ENCODE results near the gene UBE3B.

UBE3B gene

GRCh38 chr12:109547286-109547685, 69.9 kb downstream of the UBE3B start:
- H3K9me3 Mint-ChIP-seq = no peaks in the 10 kb centered on the region
- H3K27me3 Mint-ChIP-seq (ENCODE audit: low read depth) = peaks cover 20% of the 10 kb centered on the region
- peaks cover 5% of the 10 kb centered on the region for H3K4me1 Mint-ChIP-seq (ENCODE audit: low read depth)
- no peak overlapping the region for H3K27ac Mint-ChIP-seq
- no peak overlapping the region for H3K4me3 Mint-ChIP-seq
- H3K36me3 Mint-ChIP-seq (ENCODE audit: low read depth) = no peaks in the 10 kb centered on the region

- Mint-ChIP-seq H3K4me1 (ENCODE audit: low read depth) (peaks cover 5% of the 10 kb centered on the region), H3K27ac (no peak overlapping the region), H3K9me3 (no peaks in the 10 kb centered on the region), H3K27me3 (ENCODE audit: low read depth) (peaks cover 20% of the 10 kb centered on the region), H3K4me3 (no peak overlapping the region), H3K36me3 (ENCODE audit: low read depth) (no peaks in the 10 kb centered on the region)
Measured at GRCh38 chr12:109548258-109548657, 70.8 kb downstream of the UBE3B start.

DNA sequence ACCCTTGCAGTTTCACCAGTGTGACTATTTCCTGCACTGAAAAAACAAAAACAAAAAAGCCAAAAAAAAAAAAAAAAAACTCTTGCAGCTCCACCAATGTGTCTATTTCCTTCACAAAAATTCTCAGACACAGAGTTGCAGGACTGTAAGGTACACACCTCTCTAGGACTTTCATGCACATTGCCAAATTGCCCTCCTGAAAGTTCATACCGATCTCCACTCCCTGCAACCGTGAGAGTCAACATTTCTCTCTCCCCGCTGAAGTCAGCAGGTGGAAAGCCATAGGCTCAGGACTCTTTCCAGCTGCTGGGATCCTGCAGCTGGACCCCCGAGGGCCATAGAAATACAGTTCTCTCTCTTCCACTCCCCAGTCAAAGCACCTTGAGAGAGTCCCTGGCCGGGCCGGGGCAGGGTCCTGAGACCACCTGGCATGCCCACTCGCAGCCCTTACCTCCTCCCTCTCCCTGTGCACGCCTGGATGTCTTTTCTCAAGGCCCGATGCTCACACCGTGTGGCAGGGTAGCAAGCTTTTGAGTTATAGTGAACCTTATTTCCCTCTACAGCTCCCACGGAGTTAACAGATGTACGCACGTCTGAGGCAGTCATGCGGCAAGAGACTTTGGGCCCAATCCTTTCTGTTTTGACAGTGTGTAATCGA, 72.3 kb downstream of the UBE3B start:
- Mint-ChIP-seq H3K4me1 (ENCODE audit: low read depth) (peaks cover 5% of the 10 kb centered on the region), H3K4me3 (no peak overlapping the region), H3K27ac (no peak overlapping the region), H3K9me3 (no peaks in the 10 kb centered on the region), H3K36me3 (ENCODE audit: low read depth) (no peaks in the 10 kb centered on the region), H3K27me3 (ENCODE audit: low read depth) (peaks cover 20% of the 10 kb centered on the region)

- Mint-ChIP-seq H3K9me3 (no peaks in the 10 kb centered on the region), H3K4me3 (no peak overlapping the region), H3K4me1 (ENCODE audit: low read depth) (peaks cover under 1% of the 10 kb centered on the region), H3K27me3 (ENCODE audit: low read depth) (peaks cover 20% of the 10 kb centered on the region), H3K27ac (no peak overlapping the region), H3K36me3 (ENCODE audit: low read depth) (no peaks in the 10 kb centered on the region)
Measured at GRCh38 chr12:109550281-109550680, 72.8 kb downstream of the UBE3B start.

DNA sequence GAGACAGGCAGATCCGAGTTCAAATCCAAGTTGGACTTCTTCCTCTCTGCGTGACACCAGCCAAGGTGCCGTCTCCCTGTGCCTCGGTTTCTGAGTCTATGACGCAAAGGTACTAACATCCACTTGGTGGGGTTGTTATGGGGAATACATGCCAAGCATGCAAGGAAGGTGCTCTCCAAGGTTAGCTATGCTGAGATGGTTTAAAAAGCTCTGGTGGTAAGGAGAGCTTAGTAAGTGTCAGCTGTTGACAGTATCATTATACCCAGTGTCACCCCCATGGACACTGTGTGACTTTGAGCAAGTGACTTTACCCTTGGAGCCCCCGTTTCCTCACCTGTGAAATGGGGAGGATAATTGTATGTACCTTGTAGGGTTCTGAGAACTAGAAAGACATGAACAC, 73.7 kb downstream of the UBE3B start:
- Mint-ChIP-seq H3K27ac (no peak overlapping the region), H3K4me3 (no peak overlapping the region), H3K9me3 (no peaks in the 10 kb centered on the region), H3K4me1 (ENCODE audit: low read depth) (no peaks in the 10 kb centered on the region), H3K27me3 (ENCODE audit: low read depth) (peaks cover 20% of the 10 kb centered on the region), H3K36me3 (ENCODE audit: low read depth) (no peaks in the 10 kb centered on the region)

DNA sequence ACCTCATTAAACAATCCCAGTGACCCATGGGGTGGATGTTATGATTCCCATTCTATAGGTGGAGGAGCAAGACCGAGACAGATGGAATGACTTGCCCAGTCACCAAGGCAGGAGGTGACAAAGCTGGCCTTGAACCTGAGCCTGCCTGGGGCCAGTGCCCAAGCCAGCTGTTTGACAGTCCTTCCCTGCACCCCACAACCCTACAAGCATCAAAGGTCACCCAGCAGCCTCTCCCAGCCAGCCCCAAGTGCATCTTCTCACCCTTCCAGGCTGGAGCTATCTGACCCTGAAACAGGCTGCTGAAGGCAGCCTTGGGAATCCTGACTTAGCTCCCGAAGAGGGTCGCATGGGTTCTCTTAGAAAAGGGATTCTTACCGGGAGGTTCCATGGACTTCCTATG, 75.5 kb downstream of the UBE3B start:
- no peak overlapping the region for H3K4me3 Mint-ChIP-seq
- no peak overlapping the region for H3K27ac Mint-ChIP-seq
- H3K36me3 Mint-ChIP-seq (ENCODE audit: low read depth) = no peaks in the 10 kb centered on the region
- H3K9me3 Mint-ChIP-seq = no peaks in the 10 kb centered on the region
- no peaks in the 10 kb centered on the region for H3K4me1 Mint-ChIP-seq (ENCODE audit: low read depth)
- H3K27me3 Mint-ChIP-seq (ENCODE audit: low read depth) = peaks cover 7% of the 10 kb centered on the region

GRCh38 chr12:109553483-109553882, 76.0 kb downstream of the UBE3B start:
- H3K36me3 Mint-ChIP-seq (ENCODE audit: low read depth) = no peaks in the 10 kb centered on the region
- H3K27ac Mint-ChIP-seq = no peak overlapping the region
- H3K27me3 Mint-ChIP-seq (ENCODE audit: low read depth) = peaks cover 7% of the 10 kb centered on the region
- no peaks in the 10 kb centered on the region for H3K4me1 Mint-ChIP-seq (ENCODE audit: low read depth)
- no peaks in the 10 kb centered on the region for H3K9me3 Mint-ChIP-seq
- no peak overlapping the region for H3K4me3 Mint-ChIP-seq

- Mint-ChIP-seq H3K27ac (no peak overlapping the region), H3K36me3 (ENCODE audit: low read depth) (no peaks in the 10 kb centered on the region), H3K4me1 (ENCODE audit: low read depth) (no peaks in the 10 kb centered on the region), H3K9me3 (no peaks in the 10 kb centered on the region), H3K27me3 (ENCODE audit: low read depth) (peaks cover 7% of the 10 kb centered on the region), H3K4me3 (no peak overlapping the region)
Measured at GRCh38 chr12:109553906-109554500, 76.6 kb downstream of the UBE3B start.

GRCh38 chr12:109554761-109555160, 77.3 kb downstream of the UBE3B start:
- H3K4me3 Mint-ChIP-seq = no peak overlapping the region
- H3K9me3 Mint-ChIP-seq = no peaks in the 10 kb centered on the region

DNA sequence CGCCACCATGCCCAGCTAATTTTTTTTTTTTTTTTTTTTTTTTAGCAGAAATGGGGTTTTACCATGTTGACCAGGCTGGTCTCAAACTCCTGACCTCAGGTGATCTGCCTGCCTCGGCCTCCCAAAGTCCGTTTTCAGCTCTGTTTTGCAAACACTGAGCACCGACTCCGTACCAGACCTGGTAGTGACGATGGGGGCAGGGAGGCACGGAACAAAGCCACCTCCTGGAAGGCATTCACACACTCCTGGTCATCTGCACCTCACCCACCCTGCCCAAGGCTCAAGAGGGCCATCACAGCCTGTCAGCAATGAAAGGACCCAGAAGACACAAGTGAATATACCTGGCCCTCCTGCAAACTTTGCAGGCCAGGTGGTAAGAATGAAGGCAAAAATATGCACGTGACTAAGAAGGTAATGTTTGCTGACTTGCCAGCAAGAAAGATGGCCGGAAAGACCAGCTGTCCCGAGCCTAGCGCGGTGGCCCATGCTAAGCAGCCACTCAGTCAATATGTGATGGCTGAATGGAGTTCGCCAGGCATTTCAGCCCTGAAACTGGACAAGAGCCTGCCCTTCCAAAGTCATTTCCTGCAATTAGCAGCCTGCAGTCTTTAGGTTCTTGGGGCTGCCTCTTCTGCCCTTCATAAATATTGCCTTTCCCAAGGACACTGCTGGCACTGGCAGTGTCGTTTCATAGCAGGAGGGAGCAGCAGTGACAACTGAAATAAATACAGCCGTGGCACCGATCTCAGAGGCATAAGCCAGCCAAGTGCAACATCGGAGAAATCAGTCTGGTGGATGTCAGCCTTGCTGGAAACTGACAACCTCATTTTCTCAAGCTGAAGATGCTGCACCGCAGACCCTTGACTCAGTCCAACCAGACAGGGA, 78.2 kb downstream of the UBE3B start:
- no peaks in the 10 kb centered on the region for H3K36me3 Mint-ChIP-seq (ENCODE audit: low read depth)
- no peaks in the 10 kb centered on the region for H3K9me3 Mint-ChIP-seq
- H3K4me3 Mint-ChIP-seq = no peak overlapping the region
- H3K4me1 Mint-ChIP-seq (ENCODE audit: low read depth) = no peaks in the 10 kb centered on the region
- no peak overlapping the region for H3K27ac Mint-ChIP-seq
- H3K27me3 Mint-ChIP-seq (ENCODE audit: low read depth) = no peaks in the 10 kb centered on the region

More at GRCh38 chr12:109554761-109555160, 77.3 kb downstream of the UBE3B start:
- H3K27me3 Mint-ChIP-seq (ENCODE audit: low read depth) = peaks cover 5% of the 10 kb centered on the region
- H3K36me3 Mint-ChIP-seq (ENCODE audit: low read depth) = no peaks in the 10 kb centered on the region
- no peak overlapping the region for H3K27ac Mint-ChIP-seq
- no peaks in the 10 kb centered on the region for H3K4me1 Mint-ChIP-seq (ENCODE audit: low read depth)

- H3K4me3 Mint-ChIP-seq = no peak overlapping the region
- no peaks in the 10 kb centered on the region for H3K4me1 Mint-ChIP-seq (ENCODE audit: low read depth)
- no peak overlapping the region for H3K27ac Mint-ChIP-seq
Measured at GRCh38 chr12:109557200-109557599, 79.8 kb downstream of the UBE3B start.

GRCh38 chr12:109557805-109558204, 80.4 kb downstream of the UBE3B start:
- Mint-ChIP-seq H3K36me3 (ENCODE audit: low read depth) (peaks cover 12% of the 10 kb centered on the region), H3K9me3 (peaks cover 11% of the 10 kb centered on the region), H3K4me3 (no peak overlapping the region), H3K27me3 (ENCODE audit: low read depth) (no peaks in the 10 kb centered on the region), H3K4me1 (ENCODE audit: low read depth) (no peaks in the 10 kb centered on the region), H3K27ac (no peak overlapping the region)

More at GRCh38 chr12:109557200-109557599, 79.8 kb downstream of the UBE3B start:
- peaks cover 7% of the 10 kb centered on the region for H3K36me3 Mint-ChIP-seq (ENCODE audit: low read depth)
- H3K9me3 Mint-ChIP-seq = peaks cover 7% of the 10 kb centered on the region
- H3K27me3 Mint-ChIP-seq (ENCODE audit: low read depth) = no peaks in the 10 kb centered on the region

- peaks cover 12% of the 10 kb centered on the region for H3K36me3 Mint-ChIP-seq (ENCODE audit: low read depth)
- H3K9me3 Mint-ChIP-seq = peaks cover 11% of the 10 kb centered on the region
- no peak overlapping the region for H3K27ac Mint-ChIP-seq
- no peaks in the 10 kb centered on the region for H3K4me1 Mint-ChIP-seq (ENCODE audit: low read depth)
- H3K27me3 Mint-ChIP-seq (ENCODE audit: low read depth) = no peaks in the 10 kb centered on the region
- H3K4me3 Mint-ChIP-seq = no peak overlapping the region
Measured at GRCh38 chr12:109558374-109559199, 81.2 kb downstream of the UBE3B start.

DNA sequence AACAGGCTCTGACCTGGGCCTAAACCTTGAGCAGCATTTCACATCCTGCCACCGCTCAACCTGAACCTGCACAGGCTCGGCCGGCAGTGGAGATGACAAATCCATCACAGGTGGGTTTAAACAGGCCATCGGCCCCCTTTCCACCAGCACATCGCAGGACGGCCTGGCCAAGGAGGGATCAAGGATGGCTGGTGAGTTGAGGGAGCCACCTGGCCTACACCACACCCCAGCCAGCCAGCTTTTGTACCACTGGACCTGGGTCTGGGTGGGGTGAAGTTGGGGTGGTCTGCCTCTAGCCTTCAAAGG, 81.7 kb downstream of the UBE3B start:
- peaks cover 11% of the 10 kb centered on the region for H3K9me3 Mint-ChIP-seq

More for the DNA sequence above, 81.7 kb downstream of the UBE3B start:
- Mint-ChIP-seq H3K4me1 (ENCODE audit: low read depth) (no peaks in the 10 kb centered on the region), H3K36me3 (ENCODE audit: low read depth) (peaks cover 12% of the 10 kb centered on the region), H3K27me3 (ENCODE audit: low read depth) (no peaks in the 10 kb centered on the region), H3K4me3 (no peak overlapping the region), H3K27ac (no peak overlapping the region)

Data from T-helper 1 cell treated with Interleukin-12 subunit alpha and Interleukin-12 subunit beta and Interleukin-4 antibody, amounts not matched to agents 30 μg/mL and 1 μg/mL, for 36 hours (primary cell).